A549 (cell line): ENCODE measurements around the gene OXLD1. TPM values are rescaled to one million over a fixed set of nuclear protein-coding genes. Genes with fewer than 3 reads are reported as not detected.
A peak's percentile ranks its signal among the peaks of the same experiment; 100 is the strongest.

Experiments used
- ATAC-seq, 2 experiments: fragments of 200-7000 bp in 1 of 2; fragments of >200 bp in 1 of 2; cut with Nextera tagmentation in 1 of 2; cut with Tn5 transposase in 1 of 2; 3 replicates each; pipeline versions ENCODE4 v1.8.0 to v1.9.1; 2018 to 2020; ENCODE audit warnings: mild to moderate bottlenecking in 1 of 2, moderate library complexity in 1 of 2
- CTCF ChIA-PET: fragments of 300-600 bp; sonication (Branson Sonifier 250); formaldehyde crosslinking; extraction: SDS; loops from one replicate; lab custom pipeline; 2021; ENCODE audit warnings: antibody characterized with exemption, inconsistent platforms; lab: Yijun Ruan, JAX
- POLR2A ChIA-PET: fragments of 350-600 bp; formaldehyde crosslinking; extraction: SDS; loops from one replicate; lab custom pipeline; 2021; ENCODE audit warnings: antibody characterized with exemption, inconsistent platforms; lab: Yijun Ruan, JAX
- DNase-seq, 2 experiments: peaks; one replicate each; pipeline versions ENCODE4 v3.0.0 to v3.0.0-alpha.2; 2011 to 2016; ENCODE audit warnings: low read depth in 1 of 2, low spot score in 1 of 2
- FAIRE-seq: peaks from 2 replicates; lab custom pipeline; 2011; peaks lifted over from hg19 to GRCh38; lab: Jason Lieb, UNC
- H3K27ac ChIP-seq, 2 experiments: fragments of >200 bp; sonication (Bioruptor Twin); formaldehyde crosslinking; 3 replicates each; pipeline ENCODE4 v1.5.1; 2016 to 2017
- H3K4me1 ChIP-seq: fragments of >200 bp; sonication (Bioruptor Twin); formaldehyde crosslinking; 3 replicates; pipeline ENCODE4 v1.6.1; 2016
- H3K4me2 ChIP-seq: fragments of >200 bp; sonication (Bioruptor Twin); formaldehyde crosslinking; 3 replicates; pipeline ENCODE4 v1.6.1; 2016
- H3K4me3 ChIP-seq: fragments of >200 bp; sonication (Bioruptor Twin); formaldehyde crosslinking; 3 replicates; pipeline ENCODE4 v1.5.1; 2016
- H3K9me3 ChIP-seq: fragments of >200 bp; sonication (Bioruptor Twin); formaldehyde crosslinking; 3 replicates; pipeline ENCODE4 v1.6.1; 2016
- ELK1 ChIP-seq: fragments of 150-350 bp; IDR thresholded peaks from 2 replicates; pipeline ENCODE4 v1.6.1; 2014; ENCODE audit warnings: low read depth, mild to moderate bottlenecking, low read length
- GATA3 ChIP-seq: IDR thresholded peaks from 2 replicates; pipeline ENCODE4 v1.6.1; 2012; ENCODE audit warnings: borderline replicate concordance
- HMGXB4 ChIP-seq: fragments of 250-450 bp; sonication (Bioruptor Pico); IDR thresholded peaks from 2 replicates; pipeline ENCODE4 v1.5.0; 2021; ENCODE audit warnings: mild to moderate bottlenecking, moderate library complexity, borderline replicate concordance
- HOXB5 ChIP-seq: fragments of 250-450 bp; sonication (Bioruptor Pico); IDR thresholded peaks from 2 replicates; pipeline ENCODE4 v1.5.0; 2020; ENCODE audit warnings: mild to moderate bottlenecking, moderate library complexity
- MYC ChIP-seq: IDR thresholded peaks from 2 replicates; pipeline ENCODE4 v1.6.1; 2012; ENCODE audit warnings: mild to moderate bottlenecking, inconsistent platforms, low read length, improper control_type of control experiment, borderline replicate concordance
- NR3C1 ChIP-seq: fragments of >200 bp; sonication (Bioruptor Twin); formaldehyde crosslinking; IDR thresholded peaks from 3 replicates; pipeline ENCODE4 v1.6.1; 2017
- POLR2AphosphoS2 ChIP-seq: conservative IDR thresholded peaks from 2 replicates; pipeline ENCODE4 v1.6.1; 2012; ENCODE audit warnings: low read length, improper control_type of control experiment, inconsistent platforms
- RAD21 ChIP-seq, 2 experiments: fragments of >200 bp in 1 of 2; sonication (Bioruptor Twin) in 1 of 2; formaldehyde crosslinking in 1 of 2; IDR thresholded peaks in 1 of 2; conservative IDR thresholded peaks in 1 of 2; 2 replicates in 1 of 2; 3 replicates in 1 of 2; pipeline ENCODE4 v1.6.1; 2012 to 2018; ENCODE audit warnings: inconsistent platforms in 1 of 2
- SMC3 ChIP-seq: fragments of >200 bp; sonication (Bioruptor Twin); formaldehyde crosslinking; IDR thresholded peaks from 3 replicates; pipeline ENCODE4 v1.6.1; 2018; ENCODE audit warnings: inconsistent platforms
- SREBF2 ChIP-seq: fragments of 450-650 bp; IDR thresholded peaks from 2 replicates; pipeline ENCODE4 v1.6.1; 2014; ENCODE audit warnings: mild to moderate bottlenecking, moderate library complexity
- TP53 ChIP-seq: fragments of 250-450 bp; sonication (Bioruptor Pico); IDR thresholded peaks from 2 replicates; pipeline ENCODE4 v1.5.0; 2021; ENCODE audit warnings: mild to moderate bottlenecking, moderate library complexity
- USF2 ChIP-seq: fragments of 450-650 bp; IDR thresholded peaks from 2 replicates; pipeline ENCODE4 v1.6.1; 2014; ENCODE audit warnings: antibody characterized with exemption
- WGBS: methylation state at CpG from one replicate; pipeline ENCODE4 v1.1.6; 2017; ENCODE audit errors: missing lambda C conversion rate; 5-methylcytosine and 5-hydroxymethylcytosine counted together
- polyA plus RNA-seq, 4 experiments: library from polyadenylated mRNA; depleted of rRNA in 3 of 4; stranded (reverse); fragments of >200 nt; fragmentation: RNase III in 1 of 4; extraction: RNeasy Plus Mini Kit Qiagen cat#74134 plus additional on column Dnase treatment in 1 of 4; gene quantifications; 2 replicates in 3 of 4; 3 replicates in 1 of 4; pipeline ENCODE4 v1.2.3, GENCODE V29; 2011 to 2017
- TF ChIP-seq, protein P1 (sequence below): fragments of >200 bp; sonication (Bioruptor Twin); formaldehyde crosslinking; IDR thresholded peaks from 3 replicates; pipeline ENCODE4 v1.5.1; 2016
- TF ChIP-seq, protein P2 (sequence below): IDR thresholded peaks from 2 replicates; pipeline ENCODE4 v1.6.1; 2012
- TF ChIP-seq, protein P3 (sequence below): IDR thresholded peaks from 2 replicates; pipeline ENCODE4 v1.6.1; 2012; ENCODE audit warnings: low read depth, borderline replicate concordance

Gene OXLD1
- polyA plus RNA-seq, 2 of the 4 experiments (the other 2 are of a cell fraction), result 38.7 to 47.1 TPM

- DNase-seq (no peak), ATAC-seq (no peak), FAIRE-seq (no peak)
- Histone ChIP-seq H3K4me3 (no peak overlapping the region), H3K4me2 (no peak overlapping the region), H3K9me3 (no peaks in the 10 kb centered on the region), H3K27ac (no peak overlapping the region), H3K4me1 (no peaks in the 10 kb centered on the region)
- 0 out of 2 replicates have a peak, but pooled peaks have one; percentile 31 for TF ChIP-seq POLR2AphosphoS2
- TF ChIP-seq, protein P1, sequence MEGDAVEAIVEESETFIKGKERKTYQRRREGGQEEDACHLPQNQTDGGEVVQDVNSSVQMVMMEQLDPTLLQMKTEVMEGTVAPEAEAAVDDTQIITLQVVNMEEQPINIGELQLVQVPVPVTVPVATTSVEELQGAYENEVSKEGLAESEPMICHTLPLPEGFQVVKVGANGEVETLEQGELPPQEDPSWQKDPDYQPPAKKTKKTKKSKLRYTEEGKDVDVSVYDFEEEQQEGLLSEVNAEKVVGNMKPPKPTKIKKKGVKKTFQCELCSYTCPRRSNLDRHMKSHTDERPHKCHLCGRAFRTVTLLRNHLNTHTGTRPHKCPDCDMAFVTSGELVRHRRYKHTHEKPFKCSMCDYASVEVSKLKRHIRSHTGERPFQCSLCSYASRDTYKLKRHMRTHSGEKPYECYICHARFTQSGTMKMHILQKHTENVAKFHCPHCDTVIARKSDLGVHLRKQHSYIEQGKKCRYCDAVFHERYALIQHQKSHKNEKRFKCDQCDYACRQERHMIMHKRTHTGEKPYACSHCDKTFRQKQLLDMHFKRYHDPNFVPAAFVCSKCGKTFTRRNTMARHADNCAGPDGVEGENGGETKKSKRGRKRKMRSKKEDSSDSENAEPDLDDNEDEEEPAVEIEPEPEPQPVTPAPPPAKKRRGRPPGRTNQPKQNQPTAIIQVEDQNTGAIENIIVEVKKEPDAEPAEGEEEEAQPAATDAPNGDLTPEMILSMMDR, result no peak
- 98% methylated on average over 19 of the region's 19 CpGs for WGBS
- POLR2A ChIA-PET, result interaction anchor here (1.6 kb wide), 1 partner anchor 11 kb away, joined by 6 read pairs; the partner anchor contains the start of genes ARL16 and HGS
- CTCF ChIA-PET, result interaction anchor here (1.2 to 5.1 kb wide), 4 partner anchors 11 to 19 kb away, joined by 3 to 54 read pairs (median 6); partner anchors contain the start of genes ARL16 and HGS
Observed at GRCh38 chr17:81694810-81695209, 28.4 kb upstream of the OXLD1 start.

GRCh38 chr17:81693509-81694210 is 27.3 kb upstream of the OXLD1 start:
- WGBS, result 86% methylated on average over 23 of the region's 35 CpGs
- no peak overlapping the region for H3K4me3 ChIP-seq
- TF ChIP-seq, protein P1, result peak; percentile 24; the same call in 2 of the 3 replicates
- TF ChIP-seq, protein P2, sequence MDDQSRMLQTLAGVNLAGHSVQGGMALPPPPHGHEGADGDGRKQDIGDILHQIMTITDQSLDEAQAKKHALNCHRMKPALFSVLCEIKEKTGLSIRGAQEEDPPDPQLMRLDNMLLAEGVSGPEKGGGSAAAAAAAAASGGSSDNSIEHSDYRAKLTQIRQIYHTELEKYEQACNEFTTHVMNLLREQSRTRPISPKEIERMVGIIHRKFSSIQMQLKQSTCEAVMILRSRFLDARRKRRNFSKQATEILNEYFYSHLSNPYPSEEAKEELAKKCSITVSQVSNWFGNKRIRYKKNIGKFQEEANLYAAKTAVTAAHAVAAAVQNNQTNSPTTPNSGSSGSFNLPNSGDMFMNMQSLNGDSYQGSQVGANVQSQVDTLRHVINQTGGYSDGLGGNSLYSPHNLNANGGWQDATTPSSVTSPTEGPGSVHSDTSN, result no peak
- peak in 1 of 2 experiments; percentile 45; a peak in 1 of 5 replicates for TF ChIP-seq RAD21 (conservative IDR thresholded peaks at IDR 0.05 in 1 of 2, IDR thresholded peaks at IDR 0.05 in 1 of 2)
- no peaks in the 10 kb centered on the region for H3K4me1 ChIP-seq
- H3K27ac ChIP-seq, result no peak overlapping the region
- no peak overlapping the region for H3K4me2 ChIP-seq
- ChIA-PET POLR2A (interaction anchor here (1.5 to 2.1 kb wide), 2 partner anchors 9 to 10 kb away, joined by 5 to 11 read pairs; partner anchors contain the start of genes ARL16, HGS and MRPL12), CTCF (interaction anchor here (0.6 to 5.1 kb wide), 9 partner anchors 9 to 326 kb away, joined by 3 to 54 read pairs (median 4); partner anchors contain the start of genes ARL16, HGS and MRPL12)
- no peaks in the 10 kb centered on the region for H3K9me3 ChIP-seq
- FAIRE-seq, result no peak
- DNase-seq, result no peak
- peak; percentile 31 to 45; a peak in 3 of 6 replicates for ATAC-seq

DNA sequence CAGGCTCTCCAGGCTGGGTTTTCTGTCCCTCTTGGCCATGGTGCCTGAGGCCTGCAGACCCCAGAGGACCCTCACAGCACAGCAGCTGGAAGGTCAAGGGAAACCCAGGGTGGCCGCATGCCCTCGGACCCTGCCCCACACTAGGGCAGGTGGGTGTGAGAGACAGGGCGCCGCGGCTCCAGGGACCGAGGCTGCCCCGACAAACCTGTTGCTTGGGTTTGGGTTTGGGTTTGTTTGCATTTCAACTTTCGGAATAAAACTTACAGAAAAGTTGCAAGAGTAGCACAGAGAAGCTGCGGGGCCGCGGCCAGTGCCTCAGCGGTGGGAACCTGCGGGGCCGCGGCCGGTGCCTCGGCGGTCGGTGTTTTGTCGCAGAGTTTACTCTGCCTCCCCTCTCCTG is 25.2 kb upstream of the OXLD1 start:
- no peak for FAIRE-seq
- Histone ChIP-seq H3K4me2 (no peak overlapping the region), H3K4me1 (no peaks in the 10 kb centered on the region), H3K27ac (no peak overlapping the region), H3K4me3 (no peak overlapping the region), H3K9me3 (no peaks in the 10 kb centered on the region)
- WGBS, result 96% methylated on average over 20 of the region's 20 CpGs
- no peak for ATAC-seq
- ChIA-PET CTCF (interaction anchor here (1.2 to 3.0 kb wide), 2 partner anchors 11 to 139 kb away, joined by 4 to 19 read pairs; partner anchors contain the start of gene MRPL12), POLR2A (interaction anchor here (1.1 to 2.1 kb wide), 2 partner anchors 8 to 11 kb away, joined by 3 to 11 read pairs; partner anchors contain the start of genes ARL16, HGS and MRPL12)
- DNase-seq, result no peak
- TF ChIP-seq, protein P1, result no peak
- TF ChIP-seq, protein P3, sequence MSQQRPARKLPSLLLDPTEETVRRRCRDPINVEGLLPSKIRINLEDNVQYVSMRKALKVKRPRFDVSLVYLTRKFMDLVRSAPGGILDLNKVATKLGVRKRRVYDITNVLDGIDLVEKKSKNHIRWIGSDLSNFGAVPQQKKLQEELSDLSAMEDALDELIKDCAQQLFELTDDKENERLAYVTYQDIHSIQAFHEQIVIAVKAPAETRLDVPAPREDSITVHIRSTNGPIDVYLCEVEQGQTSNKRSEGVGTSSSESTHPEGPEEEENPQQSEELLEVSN, result no peak
- TF ChIP-seq MYC, result no peak
- no peak for TF ChIP-seq TP53
- no peak for TF ChIP-seq NR3C1
- TF ChIP-seq USF2, result no peak
- TF ChIP-seq GATA3, result no peak
- TF ChIP-seq SREBF2, result no peak
- no peak for TF ChIP-seq HMGXB4
- TF ChIP-seq HOXB5 (CRISPR knock-in tag), result no peak
- no peak for TF ChIP-seq RAD21 (conservative IDR thresholded peaks at IDR 0.05 in 1 of 2, IDR thresholded peaks at IDR 0.05 in 1 of 2)
- TF ChIP-seq SMC3, result no peak
- TF ChIP-seq ELK1, result no peak
